GM21717 (cell line): Measurements from ENCODE around the gene SPINK4.
A peak's percentile ranks its signal among the peaks of the same experiment; 100 is the strongest.

Experiments used
- ATAC-seq: cut with Tn5 transposase; IDR thresholded peaks from one replicate; pipeline ENCODE4 v1.9.1; 2021; ENCODE audit warnings: mild to moderate bottlenecking, moderate library complexity; ENCODE audit not compliant: unreplicated experiment

Gene SPINK4

DNA sequence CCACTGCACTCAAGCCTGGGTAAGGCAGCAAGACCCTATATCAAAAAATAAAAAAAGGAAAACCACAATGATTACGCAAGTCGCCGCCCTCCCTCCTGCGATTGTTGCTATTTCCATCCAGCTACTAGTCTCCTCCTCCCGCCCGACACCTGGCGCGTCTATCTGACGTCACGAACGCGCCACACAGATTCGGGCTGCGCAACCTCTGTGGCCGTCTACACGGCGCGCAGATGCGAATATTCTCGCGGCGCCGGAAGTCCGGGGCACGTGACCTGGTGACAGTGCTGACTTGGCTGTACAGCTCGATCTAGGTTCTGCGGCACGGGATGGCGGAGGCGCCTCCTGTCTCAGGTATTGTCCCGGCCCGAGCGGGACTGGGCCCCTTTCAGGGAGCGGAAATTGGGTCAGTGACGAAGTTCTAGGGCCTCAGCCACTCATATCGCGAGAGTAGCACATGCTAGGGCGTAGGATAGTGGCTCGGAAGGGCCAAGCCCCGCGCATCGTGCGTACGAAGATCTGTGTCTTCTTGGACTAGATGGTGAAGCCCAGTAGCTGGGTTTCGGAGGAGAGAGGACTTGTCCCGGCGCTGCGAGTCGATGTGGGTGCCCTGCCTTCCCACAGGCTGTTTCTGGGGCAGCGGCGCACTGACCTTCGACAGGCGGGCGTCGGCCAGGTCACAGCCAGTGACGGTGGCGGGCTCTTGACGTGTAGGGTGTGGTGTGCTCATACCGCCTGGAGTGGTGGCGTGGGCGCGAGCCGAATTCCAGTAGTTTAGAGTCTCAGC, 50.5 kb downstream of the SPINK4 start, which contains the start of gene NFX1:
NFX1 (plus strand) TSS at position 270 of the 784 bp plus-strand sequence; CDS start at position 327, 57 bp downstream.
- peak; percentile 74 for ATAC-seq

DNA sequence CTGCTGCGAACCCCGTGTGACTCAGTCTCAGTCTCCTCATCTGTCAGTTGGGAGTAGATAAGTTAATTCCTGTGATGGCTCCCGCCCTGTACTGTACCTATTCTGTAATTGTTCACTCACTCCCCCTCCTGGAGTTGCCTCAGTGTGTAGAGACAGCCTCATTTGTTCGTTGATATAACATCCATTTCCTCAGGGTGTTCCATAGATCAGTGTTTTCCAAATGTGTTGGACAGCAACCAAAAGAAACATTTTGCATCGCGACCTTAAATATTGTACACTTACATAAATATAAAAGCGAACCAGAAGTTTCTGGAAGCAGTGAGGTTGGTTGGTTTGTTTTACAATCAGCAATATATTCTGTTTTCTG, 51.0 kb downstream of the SPINK4 start:
- no peak for ATAC-seq

DNA sequence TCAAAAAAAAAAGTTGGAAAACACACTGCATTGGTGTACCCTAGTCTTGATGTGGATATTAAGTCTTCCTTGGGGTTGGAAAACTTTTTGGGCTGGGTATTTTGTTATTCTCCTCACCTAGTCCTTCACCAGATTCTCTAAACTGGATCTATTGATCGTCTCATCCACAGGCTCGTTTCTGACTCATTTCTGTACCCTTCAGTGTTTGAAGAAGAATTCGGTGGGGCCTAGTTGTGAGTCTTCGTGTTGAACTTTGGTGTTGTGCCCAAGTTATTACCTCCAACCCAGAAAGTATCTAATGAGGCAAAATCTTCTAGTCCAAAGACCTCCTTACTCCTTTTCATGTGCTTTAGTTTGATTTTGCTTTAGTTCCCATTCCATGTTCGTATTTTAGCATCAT, 51.9 kb downstream of the SPINK4 start:
- no peak for ATAC-seq

DNA sequence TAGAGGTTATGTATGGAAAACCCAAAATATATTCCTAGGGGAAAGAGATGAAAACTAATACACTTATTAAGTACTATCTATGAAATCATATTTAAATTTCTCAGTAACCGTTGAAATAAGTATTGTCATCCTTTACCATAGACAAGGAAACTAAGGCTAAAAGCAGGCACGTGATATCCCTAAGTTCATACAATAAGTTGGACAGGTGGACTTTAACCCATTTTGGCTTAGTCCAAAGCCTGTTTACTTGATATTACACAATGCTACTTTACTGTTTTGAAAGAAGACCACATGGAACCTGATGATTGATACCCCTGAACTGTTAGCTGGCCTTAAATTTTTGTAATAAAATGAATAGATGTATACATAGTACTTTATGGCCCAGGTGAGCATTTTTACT, 53.8 kb downstream of the SPINK4 start:
- ATAC-seq = no peak

DNA sequence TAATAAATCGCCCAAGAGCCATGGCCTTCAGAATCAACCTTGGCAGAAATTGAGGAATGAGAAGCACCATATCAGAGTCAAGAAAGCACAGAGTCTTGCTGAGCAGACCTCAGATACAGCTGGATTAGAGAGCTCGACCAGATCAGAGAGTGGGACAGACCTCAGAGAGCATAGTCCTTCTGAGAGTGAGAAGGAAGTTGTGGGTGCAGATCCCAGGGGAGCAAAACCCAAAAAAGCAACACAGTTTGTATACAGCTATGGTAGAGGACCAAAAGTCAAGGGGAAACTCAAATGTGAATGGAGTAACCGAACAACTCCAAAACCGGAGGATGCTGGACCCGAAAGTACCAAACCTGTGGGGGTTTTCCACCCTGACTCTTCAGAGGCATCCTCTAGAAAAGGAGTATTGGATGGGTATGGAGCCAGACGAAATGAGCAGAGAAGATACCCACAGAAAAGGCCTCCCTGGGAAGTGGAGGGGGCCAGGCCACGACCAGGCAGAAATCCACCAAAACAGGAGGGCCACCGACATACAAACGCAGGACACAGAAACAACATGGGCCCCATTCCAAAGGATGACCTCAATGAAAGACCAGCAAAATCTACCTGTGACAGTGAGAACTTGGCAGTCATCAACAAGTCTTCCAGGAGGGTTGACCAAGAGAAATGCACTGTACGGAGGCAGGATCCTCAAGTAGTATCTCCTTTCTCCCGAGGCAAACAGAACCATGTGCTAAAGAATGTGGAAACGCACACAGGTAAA, 54.9 kb downstream of the SPINK4 start:
- ATAC-seq = no peak

DNA sequence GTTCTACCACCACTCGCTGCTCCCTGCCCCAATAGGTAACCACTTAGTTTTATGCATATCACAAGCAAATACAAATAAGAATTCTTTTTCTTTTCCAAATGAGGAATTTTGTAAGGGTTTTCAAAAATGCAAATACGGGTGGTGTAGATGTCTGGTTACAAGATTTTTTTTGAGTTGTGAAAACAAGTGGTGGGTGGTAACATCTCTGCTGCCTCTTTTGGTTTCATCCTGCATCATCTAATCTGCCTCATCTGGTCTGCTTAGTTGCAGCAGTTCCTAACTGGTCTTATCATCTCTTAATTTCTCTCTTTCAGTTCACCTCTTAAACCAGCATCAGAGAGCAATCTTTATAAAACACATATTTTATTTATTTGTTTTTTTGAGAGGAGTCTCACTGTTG, 55.6 kb downstream of the SPINK4 start:
- ATAC-seq = peak; percentile 29

DNA sequence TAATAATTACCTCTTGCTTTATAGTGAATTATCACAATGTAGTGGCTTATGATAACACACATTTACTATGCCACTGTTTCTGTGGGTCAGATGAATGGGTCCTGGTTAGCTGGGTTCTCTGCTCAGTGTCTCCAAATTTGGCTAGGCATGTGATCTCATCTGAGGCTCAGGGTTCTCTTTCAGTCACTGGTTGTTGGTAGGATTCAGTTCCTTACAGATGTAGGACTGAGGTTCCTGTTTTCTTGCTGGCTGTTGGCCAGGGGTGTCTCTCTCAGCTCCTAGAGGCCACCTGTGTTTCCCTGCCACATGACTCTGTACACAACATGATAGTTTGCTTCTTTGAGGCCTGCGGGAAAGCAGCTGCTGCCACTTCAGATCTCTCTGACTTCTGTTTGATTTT, 57.5 kb downstream of the SPINK4 start:
- peak; percentile 84 for ATAC-seq
